DMS53 treated with DMSO at 0.1 percent for 48 hours (cell line): Measurements from ENCODE around the gene CFAP100.

ENCODE experiments used
- DNase-seq: peaks from one replicate; lab custom pipeline; 2025; ENCODE audit not compliant: unreplicated experiment; lab: John Stamatoyannopoulos, UW

Gene CFAP100

DNA sequence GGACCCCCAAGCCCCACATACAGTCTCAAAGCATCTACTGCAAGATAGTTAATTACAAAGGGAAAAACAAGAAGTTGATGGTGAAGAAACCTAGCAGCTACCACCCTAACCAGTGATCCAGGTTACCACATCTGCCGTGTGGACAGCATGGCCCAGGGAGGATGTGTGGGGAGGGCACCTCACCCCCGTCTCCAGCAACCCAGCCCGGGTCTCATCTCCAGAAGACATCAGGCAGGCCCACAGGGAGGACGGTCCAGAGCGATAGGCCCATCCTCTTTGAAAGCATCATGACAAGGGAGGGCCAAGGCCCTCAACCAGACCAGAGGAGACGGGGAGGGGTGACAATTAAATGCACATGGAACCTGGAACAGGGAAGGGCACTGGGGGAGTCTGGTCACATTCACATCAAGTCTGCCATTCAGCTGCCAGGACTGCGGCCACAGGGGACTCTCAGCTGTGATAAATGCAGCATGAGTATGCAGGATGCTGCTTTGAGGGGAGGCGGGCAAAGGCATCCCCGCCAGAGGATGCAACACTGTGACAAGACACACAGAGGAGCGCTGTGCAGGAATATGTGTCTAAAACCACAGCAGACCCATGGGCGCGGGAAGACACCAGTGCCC, 62.2 kb downstream of the CFAP100 start:
- DNase-seq, result no peak

DNA sequence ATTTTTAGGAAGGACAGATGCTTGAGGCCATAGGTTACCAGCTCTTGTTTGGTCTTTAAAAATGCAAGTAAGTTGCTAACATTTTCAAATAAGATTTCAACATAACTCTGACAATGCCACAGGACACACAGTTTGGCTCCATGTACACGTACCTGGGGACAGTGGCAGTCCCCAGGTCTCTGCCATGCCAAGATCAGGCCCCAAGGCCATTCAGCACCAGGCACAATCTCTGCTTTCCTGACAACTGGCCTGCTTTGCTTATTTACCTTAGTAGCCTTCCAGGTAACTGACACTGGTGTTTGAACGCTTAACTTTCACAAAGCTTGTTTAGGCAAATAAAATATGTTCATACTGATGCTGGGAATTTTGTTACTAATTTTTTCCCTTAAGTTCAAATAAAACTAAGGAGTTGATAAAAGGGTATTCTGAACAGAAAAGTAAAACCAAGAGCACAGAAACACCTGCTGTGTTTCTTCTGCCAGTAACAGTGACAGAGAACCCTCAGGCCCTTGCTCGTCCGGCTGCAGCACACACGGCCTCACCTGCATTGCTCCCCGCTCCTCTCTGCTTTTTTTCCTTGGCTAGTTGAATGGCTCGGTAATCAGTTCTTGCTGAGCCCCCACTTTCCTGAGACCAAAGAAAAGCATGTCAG, 64.5 kb downstream of the CFAP100 start:
- no peak for DNase-seq

GRCh38 chr3:126459763-126460127, 65.0 kb downstream of the CFAP100 start:
- DNase-seq, result no peak

GRCh38 chr3:126460381-126460780, 65.7 kb downstream of the CFAP100 start:
- DNase-seq, result no peak

- DNase-seq, result no peak
Measured at GRCh38 chr3:126461450-126462070, 66.9 kb downstream of the CFAP100 start.

DNA sequence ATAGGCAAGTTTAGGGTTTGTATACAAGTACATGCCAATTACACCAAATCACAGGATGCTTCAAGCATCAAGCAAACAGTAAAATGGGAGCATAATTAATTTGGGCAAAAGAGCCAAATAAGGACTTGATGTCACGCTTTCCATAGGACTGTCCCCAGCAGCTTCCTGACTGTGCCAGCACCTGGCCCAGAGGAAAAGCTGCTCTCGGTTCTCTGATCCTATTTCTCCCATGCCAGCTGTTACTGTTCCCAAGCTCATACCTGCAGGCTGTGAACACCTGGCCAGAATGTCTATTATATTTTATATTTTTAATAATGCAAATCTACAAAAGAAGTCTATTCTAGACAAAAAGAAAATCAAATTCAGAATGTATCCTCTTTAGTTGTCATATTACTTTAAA, 68.8 kb downstream of the CFAP100 start:
- DNase-seq, result peak; percentile 2

DNA sequence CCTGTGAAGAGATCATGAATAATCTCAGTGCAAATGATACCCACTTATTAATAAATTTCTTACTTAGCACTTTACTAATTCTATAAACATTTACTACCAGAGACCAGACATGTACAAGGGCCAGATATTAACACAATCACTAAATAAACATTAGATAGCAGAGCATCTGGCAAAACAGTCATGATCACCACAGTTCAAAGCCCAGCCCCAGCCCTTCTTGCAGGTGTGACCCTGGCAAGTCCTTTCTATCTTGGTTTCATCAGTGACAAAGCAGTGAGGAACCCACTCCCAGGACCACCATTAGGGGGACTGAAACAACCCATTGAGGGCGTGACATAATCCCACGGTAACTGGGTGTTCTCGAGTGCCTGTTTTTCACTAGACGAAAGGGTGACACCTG, 69.4 kb downstream of the CFAP100 start:
- peak; percentile 22 for DNase-seq

DNA sequence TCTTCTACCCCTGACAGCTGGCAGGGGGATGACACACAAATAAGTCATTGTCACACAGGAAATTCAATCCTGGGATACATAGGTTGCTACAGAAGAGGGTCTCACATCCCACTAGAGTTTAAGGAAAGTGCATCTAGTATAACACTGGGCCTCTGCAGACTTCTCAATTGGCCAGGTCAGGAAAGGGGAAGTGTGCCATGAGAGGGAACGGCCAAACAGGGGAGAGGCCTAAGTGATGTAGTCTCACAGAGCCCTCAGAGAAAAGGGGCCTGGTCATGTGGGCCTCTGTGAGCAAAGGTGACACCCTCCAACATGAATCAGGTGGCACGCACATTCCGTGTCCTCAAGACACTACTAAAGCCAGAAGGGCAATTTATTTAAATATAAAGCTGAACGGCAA, 69.8 kb downstream of the CFAP100 start:
- no peak for DNase-seq

DNA sequence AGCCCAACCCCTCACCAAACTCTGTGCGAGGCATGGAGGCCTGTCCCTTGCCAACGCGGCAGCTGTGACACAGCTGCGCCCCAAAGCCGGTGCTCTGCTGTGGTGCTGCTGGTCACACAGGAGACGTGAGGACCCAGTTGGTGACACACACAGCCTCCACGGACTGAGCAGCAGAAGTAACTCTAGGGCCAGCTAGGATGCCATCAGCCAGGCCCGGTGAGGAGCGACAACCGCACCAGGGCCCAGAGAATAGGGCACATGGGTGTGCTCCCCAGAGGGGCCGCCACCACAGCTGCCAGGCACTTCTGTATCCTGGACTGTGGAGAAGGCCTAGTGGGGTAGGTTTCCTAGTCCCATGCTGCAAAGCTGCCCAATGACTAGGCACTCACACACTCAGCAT, 70.3 kb downstream of the CFAP100 start:
- no peak for DNase-seq

DNA sequence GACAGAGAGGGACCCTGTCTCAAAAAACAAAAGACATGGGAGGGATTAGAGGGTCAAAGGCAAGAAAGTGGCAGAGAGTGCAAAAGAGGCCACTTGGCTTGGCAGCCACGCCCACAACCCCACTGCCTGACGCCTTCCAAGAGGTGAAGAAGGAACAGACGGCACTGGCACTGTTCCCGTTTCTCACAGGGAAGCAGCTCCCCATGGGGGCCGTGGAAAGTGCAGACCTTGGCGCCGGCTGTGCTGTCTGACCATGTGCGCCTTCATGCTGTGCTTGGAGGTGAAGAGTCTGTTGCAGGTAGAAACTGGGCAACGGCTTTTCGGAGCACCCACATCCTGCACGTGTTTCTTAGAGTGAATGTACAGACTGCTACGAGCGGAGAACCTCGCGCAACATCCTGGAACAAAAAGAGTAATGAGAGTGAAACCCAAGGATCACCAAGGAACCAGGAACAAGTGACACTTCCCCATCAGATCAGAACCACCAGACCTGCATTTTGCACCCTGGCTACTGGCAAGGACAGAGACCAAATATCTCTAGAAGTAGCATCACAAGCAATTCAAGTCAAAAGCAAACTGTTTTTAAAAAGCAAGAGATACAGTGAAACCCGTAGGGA, 71.3 kb downstream of the CFAP100 start:
- no peak for DNase-seq

DNA sequence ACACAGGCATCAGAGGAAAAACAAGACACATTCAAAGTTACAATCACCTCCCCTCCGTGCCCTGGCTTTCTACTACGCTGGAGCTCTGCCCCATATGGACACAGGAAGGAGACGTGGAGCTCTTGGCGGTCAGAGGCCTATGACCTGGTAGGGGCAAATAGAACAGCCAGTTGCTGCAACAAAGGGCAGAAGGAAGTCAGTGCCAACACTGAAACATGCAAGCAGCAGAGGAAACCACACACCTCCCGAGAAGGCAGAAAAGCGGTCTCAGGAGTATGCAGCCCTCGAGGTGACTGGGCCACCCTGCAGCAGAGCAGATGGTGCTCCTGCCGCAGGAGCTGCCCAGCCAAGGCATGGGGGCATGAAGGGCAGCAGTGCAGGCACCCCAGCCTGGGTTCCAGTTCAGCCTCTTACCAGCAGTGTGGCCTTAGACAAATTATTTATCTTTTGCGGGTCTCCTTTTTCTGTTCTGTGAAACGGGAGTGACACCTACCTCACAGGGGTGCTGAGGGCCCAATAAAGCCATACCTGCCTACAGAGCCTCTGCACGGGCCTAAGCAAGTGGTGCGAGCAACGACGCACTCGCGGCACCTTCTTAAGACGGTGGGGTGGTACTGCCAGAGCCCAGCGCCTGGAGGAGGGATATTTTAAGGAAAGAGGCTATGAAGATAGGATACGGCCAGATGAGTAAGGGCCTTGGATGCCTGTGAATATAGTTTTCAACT, 72.3 kb downstream of the CFAP100 start:
- DNase-seq, result no peak

- DNase-seq, result no peak
Measured at GRCh38 chr3:126467611-126467955, 72.9 kb downstream of the CFAP100 start.

- DNase-seq, result no peak
Measured at GRCh38 chr3:126468028-126468891, 73.6 kb downstream of the CFAP100 start.

DNA sequence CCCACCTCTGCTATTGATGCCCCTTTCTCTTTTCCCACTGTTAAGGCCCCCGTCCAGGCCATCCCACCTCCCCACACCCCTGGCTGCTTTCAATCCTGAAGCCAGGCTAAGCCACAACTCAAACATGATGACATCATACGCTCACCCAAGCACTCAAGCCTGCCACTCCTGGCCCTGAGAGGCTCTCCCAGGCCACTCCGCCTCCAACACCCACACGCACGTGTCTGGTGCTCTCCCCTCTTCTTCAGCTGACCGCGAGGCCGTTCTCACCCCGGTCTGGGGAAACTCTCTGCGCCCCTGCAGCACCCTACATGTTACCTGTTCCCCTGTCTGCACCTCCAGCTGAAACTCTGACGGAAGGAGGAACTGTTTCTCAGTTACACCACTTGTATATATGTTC, 74.8 kb downstream of the CFAP100 start:
- DNase-seq, result peak; percentile 1

- no peak for DNase-seq
Measured at GRCh38 chr3:126472277-126473006, 77.7 kb downstream of the CFAP100 start.

DNA sequence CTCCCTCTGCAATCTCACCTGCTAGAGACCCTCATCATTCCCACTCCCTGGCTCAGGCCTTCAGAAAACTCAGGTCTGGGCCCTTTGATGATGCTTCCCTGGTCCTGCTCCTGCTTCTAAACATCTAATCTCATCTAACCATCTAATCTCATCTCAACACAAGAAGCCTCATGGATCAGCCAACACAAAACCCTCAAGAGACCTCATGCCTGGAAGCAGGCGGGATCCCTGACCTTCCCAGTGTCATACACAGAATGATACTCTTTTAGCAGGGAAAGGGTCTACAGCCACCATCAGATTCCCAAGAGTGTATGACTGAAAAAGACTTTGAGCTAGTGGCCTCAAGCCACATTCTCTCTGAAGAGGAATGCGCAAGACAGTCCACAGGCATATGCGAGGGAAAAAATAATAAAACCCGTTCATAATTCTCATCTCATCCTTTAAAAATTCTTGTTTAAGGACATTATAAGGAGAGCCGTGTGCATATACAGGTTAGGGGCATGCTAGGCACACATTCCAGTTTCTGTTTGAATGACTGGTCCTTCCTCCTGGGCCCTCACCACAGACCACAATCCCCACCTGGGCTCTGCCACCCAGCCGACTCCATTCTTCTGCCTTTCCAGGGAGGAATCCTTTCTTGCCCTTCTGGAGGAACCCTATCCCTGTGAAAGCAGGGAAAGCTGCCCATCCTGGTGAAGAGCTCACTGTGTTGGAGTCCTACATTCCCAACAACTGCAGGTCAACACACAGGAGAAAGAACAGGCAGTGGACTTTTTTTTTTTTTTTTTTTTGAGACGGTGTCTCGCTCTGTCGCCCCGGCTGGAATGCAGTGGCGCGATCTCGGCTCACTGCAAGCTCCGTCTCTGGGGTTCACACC, 78.8 kb downstream of the CFAP100 start:
- no peak for DNase-seq

DNA sequence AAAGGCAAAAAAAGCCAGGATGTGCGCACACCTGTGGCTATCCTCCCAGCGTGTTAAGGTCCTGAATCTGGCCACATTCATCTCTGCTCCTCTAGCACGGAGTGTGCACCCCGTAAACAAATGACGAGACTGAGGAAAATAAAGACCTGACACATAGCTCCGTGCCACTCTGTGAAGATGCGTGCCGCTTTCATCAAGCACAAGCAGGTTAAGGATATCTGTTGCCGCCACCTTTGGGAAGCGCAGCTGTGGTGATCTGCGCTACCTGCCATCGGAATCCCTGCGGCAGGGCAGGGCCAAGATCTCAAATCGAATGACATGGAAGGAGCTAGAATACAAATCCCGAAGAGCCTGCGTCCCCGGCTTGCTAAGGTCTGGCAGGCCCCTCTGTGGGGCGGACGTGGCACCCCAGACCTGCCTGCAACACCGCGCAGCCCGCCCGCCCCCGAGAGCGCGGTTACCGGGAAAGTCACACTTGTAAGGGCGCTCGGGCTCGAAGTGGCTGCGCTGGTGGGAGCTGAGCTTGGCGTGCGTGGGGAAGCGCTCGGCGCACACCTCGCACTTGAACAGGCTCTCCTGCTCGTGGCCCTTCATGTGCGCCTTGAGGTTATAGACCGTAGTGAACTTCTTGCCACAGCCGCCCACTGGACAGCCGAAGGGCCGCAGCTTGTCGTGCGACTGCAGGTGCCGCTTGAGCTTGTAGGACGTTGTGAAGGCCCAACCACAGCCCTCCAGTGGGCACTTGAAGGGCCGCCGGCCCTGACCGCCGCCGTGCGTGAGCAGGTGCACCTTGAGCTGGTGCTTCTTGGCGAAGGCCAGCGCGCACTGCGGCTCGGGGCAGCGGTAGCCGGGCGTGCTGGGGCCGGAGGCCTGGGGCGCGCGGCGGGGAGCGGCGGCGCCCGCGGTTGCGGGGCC, 80.0 kb downstream of the CFAP100 start:
- DNase-seq, result peak; percentile 5
